Measurements from ENCODE around the gene NAMPT.

DNA sequence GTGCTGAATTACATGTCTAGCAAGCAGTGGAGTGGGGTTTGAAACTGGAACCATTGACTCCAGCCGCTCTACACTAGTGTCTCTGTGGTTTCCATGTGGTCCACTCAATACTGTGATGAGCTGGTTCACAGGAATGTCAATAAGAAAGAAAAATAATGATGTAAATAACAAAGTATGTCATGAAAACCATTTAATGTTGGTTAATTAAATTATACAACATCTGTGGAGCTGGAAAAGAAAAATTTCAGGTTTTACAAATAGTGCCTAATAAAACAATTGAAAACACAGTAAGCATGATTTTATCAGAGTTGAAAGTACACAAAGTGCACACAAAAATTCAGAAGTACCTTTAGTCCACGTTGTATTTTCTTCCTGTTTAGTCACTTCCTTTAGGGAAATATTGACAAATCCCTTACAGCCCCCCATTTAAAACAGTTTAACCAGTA lies 28.7 kb upstream of the NAMPT start:
- TF ChIP-seq, protein P1, sequence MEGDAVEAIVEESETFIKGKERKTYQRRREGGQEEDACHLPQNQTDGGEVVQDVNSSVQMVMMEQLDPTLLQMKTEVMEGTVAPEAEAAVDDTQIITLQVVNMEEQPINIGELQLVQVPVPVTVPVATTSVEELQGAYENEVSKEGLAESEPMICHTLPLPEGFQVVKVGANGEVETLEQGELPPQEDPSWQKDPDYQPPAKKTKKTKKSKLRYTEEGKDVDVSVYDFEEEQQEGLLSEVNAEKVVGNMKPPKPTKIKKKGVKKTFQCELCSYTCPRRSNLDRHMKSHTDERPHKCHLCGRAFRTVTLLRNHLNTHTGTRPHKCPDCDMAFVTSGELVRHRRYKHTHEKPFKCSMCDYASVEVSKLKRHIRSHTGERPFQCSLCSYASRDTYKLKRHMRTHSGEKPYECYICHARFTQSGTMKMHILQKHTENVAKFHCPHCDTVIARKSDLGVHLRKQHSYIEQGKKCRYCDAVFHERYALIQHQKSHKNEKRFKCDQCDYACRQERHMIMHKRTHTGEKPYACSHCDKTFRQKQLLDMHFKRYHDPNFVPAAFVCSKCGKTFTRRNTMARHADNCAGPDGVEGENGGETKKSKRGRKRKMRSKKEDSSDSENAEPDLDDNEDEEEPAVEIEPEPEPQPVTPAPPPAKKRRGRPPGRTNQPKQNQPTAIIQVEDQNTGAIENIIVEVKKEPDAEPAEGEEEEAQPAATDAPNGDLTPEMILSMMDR (IDR thresholded peaks at IDR 0.05): no peak
- TF ChIP-seq POLR2A (IDR thresholded peaks at IDR 0.05): no peak
